Endothelial cell of umbilical vein (primary cell): Measurements from ENCODE around the gene ADAT1.

Source experiments
- EZH2 ChIP-seq: IDR thresholded peaks from 2 replicates; pipeline ENCODE4 v1.6.1; 2012; ENCODE audit warnings: borderline replicate concordance, low read depth, mild to moderate bottlenecking, moderate library complexity, low read length, inconsistent platforms; ENCODE audit not compliant: severe bottlenecking
- FOS ChIP-seq: IDR thresholded peaks from 2 replicates; pipeline ENCODE4 v1.6.1; 2011; ENCODE audit warnings: mild to moderate bottlenecking, low read length, moderate library complexity, borderline replicate concordance; ENCODE audit not compliant: insufficient read depth
- GATA2 ChIP-seq: IDR thresholded peaks from 2 replicates; pipeline ENCODE4 v1.7.0; 2011; ENCODE audit warnings: low read depth, mild to moderate bottlenecking, moderate library complexity, mixed read lengths, low read length; ENCODE audit not compliant: insufficient read length, insufficient read depth
- MYC ChIP-seq: IDR thresholded peaks from one replicate; pipeline ENCODE4 v1.6.1; 2011; ENCODE audit warnings: mild to moderate bottlenecking, low read depth, low read length
- POLR2A ChIP-seq: IDR thresholded peaks from 2 replicates; pipeline ENCODE4 v1.6.1; 2012; ENCODE audit warnings: low read depth, mild to moderate bottlenecking, control low read depth, low read length
- POLR2AphosphoS5 ChIP-seq: IDR thresholded peaks from 2 replicates; pipeline ENCODE4 v1.6.1; 2012; ENCODE audit warnings: low read depth, mild to moderate bottlenecking, control low read depth, low read length, moderate library complexity; ENCODE audit not compliant: insufficient read depth
- TF ChIP-seq, protein P1 (sequence below): IDR thresholded peaks from 2 replicates; pipeline ENCODE4 v1.6.1; 2011; ENCODE audit not compliant: insufficient read depth, insufficient read length
- TF ChIP-seq, protein P2 (sequence below), 2 donors: IDR thresholded peaks; 1 replicate in 1 of 2; 2 replicates in 1 of 2; pipeline ENCODE4 v1.5.1; 2011; ENCODE audit warnings: low read length in 2 of 2, mild to moderate bottlenecking in 2 of 2, moderate library complexity in 2 of 2, control low read depth in 1 of 2, inconsistent platforms in 1 of 2, low read depth in 1 of 2; ENCODE audit not compliant: insufficient read depth in 1 of 2; ENCODE audit errors: extremely low read depth in 1 of 2

DNA sequence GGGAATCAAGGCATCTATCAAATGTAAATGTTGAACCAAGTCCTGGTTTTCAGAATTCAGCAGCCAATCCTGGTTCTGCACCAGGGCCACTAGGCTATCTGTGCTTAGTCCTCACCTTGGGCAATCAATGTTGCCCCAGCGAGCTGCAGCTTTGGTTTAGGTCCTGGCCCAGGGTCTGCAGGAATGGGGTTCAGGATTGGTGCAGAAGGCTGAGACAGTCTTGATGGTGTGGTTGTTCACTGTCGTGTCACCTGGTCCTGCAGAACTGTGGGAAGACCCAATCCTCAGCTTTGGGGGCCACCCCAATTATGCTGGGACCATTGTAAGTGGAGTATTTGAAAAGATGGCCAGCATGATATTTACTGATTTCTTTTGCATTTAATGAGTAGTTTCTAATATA is 35.1 kb upstream of the ADAT1 start:
- TF ChIP-seq, protein P1, sequence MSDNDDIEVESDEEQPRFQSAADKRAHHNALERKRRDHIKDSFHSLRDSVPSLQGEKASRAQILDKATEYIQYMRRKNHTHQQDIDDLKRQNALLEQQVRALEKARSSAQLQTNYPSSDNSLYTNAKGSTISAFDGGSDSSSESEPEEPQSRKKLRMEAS: no peak
- TF ChIP-seq, protein P2, sequence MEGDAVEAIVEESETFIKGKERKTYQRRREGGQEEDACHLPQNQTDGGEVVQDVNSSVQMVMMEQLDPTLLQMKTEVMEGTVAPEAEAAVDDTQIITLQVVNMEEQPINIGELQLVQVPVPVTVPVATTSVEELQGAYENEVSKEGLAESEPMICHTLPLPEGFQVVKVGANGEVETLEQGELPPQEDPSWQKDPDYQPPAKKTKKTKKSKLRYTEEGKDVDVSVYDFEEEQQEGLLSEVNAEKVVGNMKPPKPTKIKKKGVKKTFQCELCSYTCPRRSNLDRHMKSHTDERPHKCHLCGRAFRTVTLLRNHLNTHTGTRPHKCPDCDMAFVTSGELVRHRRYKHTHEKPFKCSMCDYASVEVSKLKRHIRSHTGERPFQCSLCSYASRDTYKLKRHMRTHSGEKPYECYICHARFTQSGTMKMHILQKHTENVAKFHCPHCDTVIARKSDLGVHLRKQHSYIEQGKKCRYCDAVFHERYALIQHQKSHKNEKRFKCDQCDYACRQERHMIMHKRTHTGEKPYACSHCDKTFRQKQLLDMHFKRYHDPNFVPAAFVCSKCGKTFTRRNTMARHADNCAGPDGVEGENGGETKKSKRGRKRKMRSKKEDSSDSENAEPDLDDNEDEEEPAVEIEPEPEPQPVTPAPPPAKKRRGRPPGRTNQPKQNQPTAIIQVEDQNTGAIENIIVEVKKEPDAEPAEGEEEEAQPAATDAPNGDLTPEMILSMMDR (IDR thresholded peaks at IDR 0.05; ENCODE audit: extremely low read depth in 1 of 2, insufficient read depth in 1 of 2, low read depth in 1 of 2, low read length in 2 of 2): no peak
- TF ChIP-seq POLR2AphosphoS5: no peak
- no peak for TF ChIP-seq EZH2
- TF ChIP-seq POLR2A: no peak
- no peak for TF ChIP-seq MYC
- no peak for TF ChIP-seq GATA2
- TF ChIP-seq FOS: no peak
